Skin of body (tissue), 2 donors: Measurements from ENCODE around the gene SORL1-AS1. TPM values are rescaled to one million over a fixed set of nuclear protein-coding genes. Genes with fewer than 3 reads are reported as not detected.

Experiments
- DNase-seq: peaks from one replicate; lab custom pipeline; 2025; lab: John Stamatoyannopoulos, UW
- total RNA-seq: library from RNA; depleted of rRNA; stranded (reverse); fragments of >200 nt; gene quantifications from one replicate; pipeline ENCODE4 v1.2.3, GENCODE V29; 2014

SORL1-AS1 gene

DNA sequence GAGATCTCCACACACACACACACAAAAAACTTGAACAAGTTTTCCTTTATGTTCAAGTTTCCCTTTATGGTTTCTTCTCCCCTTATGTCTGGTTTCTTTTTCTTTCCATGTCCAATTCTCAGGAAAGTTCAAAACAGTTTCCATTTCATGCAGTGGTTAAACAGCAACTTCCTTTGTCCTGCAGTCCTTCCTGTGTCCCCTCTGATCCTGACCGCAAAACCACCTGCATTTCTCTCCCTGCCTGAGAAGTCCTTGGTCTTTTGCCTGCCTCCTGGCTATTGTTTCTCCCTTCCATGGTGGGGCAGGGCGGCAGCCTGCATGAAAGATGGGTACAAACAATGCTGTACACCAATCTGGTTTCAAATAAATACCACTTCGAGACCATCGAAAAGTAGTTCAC lies 58.9 kb downstream of the SORL1-AS1 start:
- DNase-seq, result no peak

DNA sequence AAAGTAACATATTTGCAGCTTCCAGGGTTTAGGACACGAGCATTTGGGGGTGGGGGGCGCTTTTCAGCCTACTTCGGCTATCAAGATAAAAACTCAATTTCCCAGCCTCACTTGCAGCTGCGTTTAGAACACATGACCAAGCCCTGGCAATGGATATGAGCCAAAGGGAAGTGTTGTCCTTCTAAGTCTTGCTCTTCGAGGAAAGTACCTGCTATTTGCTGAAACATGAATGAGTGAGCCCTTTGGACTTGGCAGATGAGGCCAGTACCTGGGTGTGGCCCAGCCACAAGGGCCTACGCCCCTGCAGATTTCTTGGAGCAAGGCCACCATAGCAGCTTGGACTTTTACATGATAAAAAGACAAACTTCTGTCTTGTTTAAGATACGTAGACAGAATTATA lies 60.9 kb downstream of the SORL1-AS1 start:
- no peak for DNase-seq

DNA sequence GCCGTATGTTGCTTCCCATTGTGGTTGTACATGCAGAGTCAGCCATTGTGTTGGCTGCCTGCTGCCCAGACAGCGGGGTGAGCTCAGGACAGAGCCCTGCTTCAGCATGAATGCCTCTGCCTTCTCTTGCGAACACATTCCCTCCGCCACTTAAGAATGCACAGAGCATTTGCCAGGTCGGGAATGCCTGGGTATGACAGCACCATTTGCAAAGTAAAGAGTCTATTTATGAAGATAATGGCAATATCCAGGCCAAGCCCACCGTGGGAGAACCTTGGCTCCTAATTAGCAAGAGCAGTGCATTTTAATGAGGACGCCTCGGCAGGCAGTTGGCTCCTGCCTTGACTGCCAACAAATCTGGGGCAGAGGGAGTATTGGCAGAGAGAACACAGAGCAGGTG lies 63.1 kb downstream of the SORL1-AS1 start:
- DNase-seq, result no peak

Other genes starting within 250 kb of the SORL1-AS1 start
- gene SC5D, start 160.2 kb downstream of the SORL1-AS1 start, total RNA-seq, result 53.8 TPM
- gene SORL1, start 653 bp downstream of the SORL1-AS1 start, total RNA-seq, result 25.3 TPM